Neuronal stem cell (in vitro differentiated cells): Measurements from ENCODE around the gene KIF26B.

Experiments
- DNase-seq: peaks from one replicate; pipeline ENCODE4 v3.0.0-alpha.2; 2013; ENCODE audit warnings: low spot score
- H2AFZ ChIP-seq: one replicate; pipeline ENCODE4 v1.6.1; 2013; ENCODE audit warnings: mild to moderate bottlenecking, low read length, inconsistent platforms
- H2AK5ac ChIP-seq: 2 replicates; pipeline ENCODE4 v1.6.1; 2013; ENCODE audit warnings: low read depth, mild to moderate bottlenecking, inconsistent platforms, low read length, moderate library complexity, mixed read lengths
- H2BK120ac ChIP-seq: 2 replicates; pipeline ENCODE4 v1.6.1; 2013; ENCODE audit warnings: low read depth, mild to moderate bottlenecking, inconsistent platforms, low read length, moderate library complexity, mixed read lengths
- H2BK12ac ChIP-seq: one replicate; pipeline ENCODE4 v1.6.1; 2013; ENCODE audit warnings: low read length, inconsistent platforms
- H2BK15ac ChIP-seq: 2 replicates; pipeline ENCODE4 v1.6.1; 2013; ENCODE audit warnings: mild to moderate bottlenecking, low read length, inconsistent platforms, mixed read lengths
- H2BK5ac ChIP-seq: one replicate; pipeline ENCODE4 v1.6.1; 2013; ENCODE audit warnings: inconsistent platforms, mild to moderate bottlenecking, low read length, moderate library complexity
- H3K14ac ChIP-seq: one replicate; pipeline ENCODE4 v1.6.1; 2013; ENCODE audit warnings: low read length, inconsistent platforms
- H3K18ac ChIP-seq: 2 replicates; pipeline ENCODE4 v1.6.1; 2013; ENCODE audit warnings: low read length, inconsistent platforms
- H3K23ac ChIP-seq: 2 replicates; pipeline ENCODE4 v1.6.1; 2013; ENCODE audit warnings: low read depth, mild to moderate bottlenecking, mixed read lengths, low read length, inconsistent platforms; ENCODE audit not compliant: poor library complexity
- H3K27ac ChIP-seq: replicated peaks from 3 replicates; pipeline ENCODE4 v1.5.1; 2013; ENCODE audit warnings: low read length, inconsistent platforms
- H3K27me3 ChIP-seq, 3 experiments: 2 replicates each; pipeline ENCODE4 v1.6.1; 2013; ENCODE audit warnings: low read length in 3 of 3, mild to moderate bottlenecking in 2 of 3, inconsistent platforms in 1 of 3, low read depth in 1 of 3, mixed read lengths in 1 of 3, moderate library complexity in 1 of 3; ENCODE audit not compliant: control insufficient read depth in 3 of 3, insufficient read depth in 3 of 3
- H3K36me3 ChIP-seq, 2 donors: replicated peaks in 1 of 2; 2 replicates each; pipeline ENCODE4 v1.6.1; 2013; ENCODE audit warnings: low read length in 2 of 2; ENCODE audit not compliant: control insufficient read depth in 2 of 2, insufficient read depth in 2 of 2
- H3K4ac ChIP-seq: 2 replicates; pipeline ENCODE4 v1.6.1; 2013; ENCODE audit warnings: inconsistent platforms, mild to moderate bottlenecking, low read length, moderate library complexity
- H3K4me1 ChIP-seq, 2 donors: 1 replicate in 1 of 2; 2 replicates in 1 of 2; pipeline ENCODE4 v1.6.1; 2013; ENCODE audit warnings: low read length in 2 of 2, low read depth in 1 of 2; ENCODE audit not compliant: control insufficient read depth in 2 of 2, insufficient read depth in 1 of 2
- H3K4me2 ChIP-seq: one replicate; pipeline ENCODE4 v1.6.1; 2013; ENCODE audit warnings: mild to moderate bottlenecking, low read length, inconsistent platforms; ENCODE audit not compliant: insufficient read depth, poor library complexity, severe bottlenecking
- H3K4me3 ChIP-seq, 2 donors: 2 replicates each; pipeline ENCODE4 v1.5.1; 2013; ENCODE audit warnings: low read length in 2 of 2, mild to moderate bottlenecking in 2 of 2, inconsistent platforms in 1 of 2, moderate library complexity in 1 of 2
- H3K79me1 ChIP-seq: one replicate; pipeline ENCODE4 v1.6.1; 2013; ENCODE audit warnings: low read depth, mild to moderate bottlenecking, inconsistent platforms, low read length, moderate library complexity
- H3K9ac ChIP-seq: one replicate; pipeline ENCODE4 v1.6.1; 2013; ENCODE audit warnings: mild to moderate bottlenecking, low read depth, low read length, inconsistent platforms; ENCODE audit not compliant: poor library complexity
- H3K9me3 ChIP-seq, 2 donors: replicated peaks in 1 of 2; 2 replicates each; pipeline versions ENCODE3 to v1.6.1; 2013; ENCODE audit warnings: low read length in 2 of 2, mild to moderate bottlenecking in 2 of 2, inconsistent platforms in 1 of 2, low read depth in 1 of 2, mixed read lengths in 1 of 2, moderate library complexity in 1 of 2; ENCODE audit not compliant: control insufficient read depth in 2 of 2, insufficient read depth in 1 of 2
- H4K8ac ChIP-seq: one replicate; pipeline ENCODE4 v1.6.1; 2013; ENCODE audit warnings: low read depth, mild to moderate bottlenecking, inconsistent platforms, low read length, moderate library complexity
- H4K91ac ChIP-seq: one replicate; pipeline ENCODE4 v1.6.1; 2013; ENCODE audit warnings: low read length, low read depth, mild to moderate bottlenecking, inconsistent platforms; ENCODE audit not compliant: poor library complexity
- WGBS, 2 donors: extraction: QIAGEN DNeasy Blood & Tissue Kit; methylation state at CpG; one replicate each; pipeline ENCODE4 v1.1.7; 2013; ENCODE audit warnings: missing lambda C conversion rate in 2 of 2, mixed read lengths in 1 of 2; ENCODE audit not compliant: insufficient read length in 2 of 2, insufficient replicate concordance in 1 of 2; ENCODE audit errors: extremely low coverage in 2 of 2; 5-methylcytosine and 5-hydroxymethylcytosine counted together

Gene KIF26B

DNA sequence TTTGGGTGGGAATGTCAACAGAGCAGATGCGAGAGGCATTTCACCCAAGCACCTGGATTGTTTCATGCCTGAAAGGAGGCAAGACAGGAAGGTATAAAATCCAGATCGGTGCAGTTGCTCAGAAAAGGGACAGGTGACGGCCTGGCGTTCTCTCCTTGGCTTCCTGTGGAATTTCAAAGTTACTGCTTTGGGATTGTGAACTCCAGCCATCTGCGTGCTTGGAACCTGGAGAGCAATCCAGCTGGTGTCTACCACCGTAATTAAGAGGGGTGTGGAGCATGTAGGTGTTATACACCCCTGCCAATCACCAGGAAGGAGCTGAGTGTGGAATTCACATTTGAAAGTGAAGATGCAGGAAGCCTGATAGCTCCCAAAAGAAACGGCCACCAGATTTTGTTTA is 286.1 kb downstream of the KIF26B start:
- Histone ChIP-seq H3K27ac (no peak overlapping the region), H2AK5ac (no peak overlapping the region), H2BK12ac (no peak overlapping the region), H2BK5ac (no peak overlapping the region), H3K18ac (no peak overlapping the region), H3K36me3 (no peaks in the 10 kb centered on the region), H3K14ac (no peak overlapping the region), H3K4me1 (peaks cover 0 to 2% of the 10 kb centered on the region in 2 donors), H3K4me2 (no peak overlapping the region), H3K4me3 (no peak overlapping the region), H3K23ac (no peak overlapping the region), H2BK15ac (no peak overlapping the region), H3K79me1 (no peaks in the 10 kb centered on the region), H3K27me3 (no peaks in the 10 kb centered on the region), H2AFZ (no peak overlapping the region), H4K8ac (no peak overlapping the region), H3K9me3 (peaks cover 2 to 5% of the 10 kb centered on the region in 2 donors), H4K91ac (no peak overlapping the region), H3K4ac (no peak overlapping the region), H2BK120ac (no peak overlapping the region), H3K9ac (no peak overlapping the region)
- no CpG with 5 or more reads among the region's 7 CpGs for WGBS, 2 donors
- DNase-seq, result no peak

DNA sequence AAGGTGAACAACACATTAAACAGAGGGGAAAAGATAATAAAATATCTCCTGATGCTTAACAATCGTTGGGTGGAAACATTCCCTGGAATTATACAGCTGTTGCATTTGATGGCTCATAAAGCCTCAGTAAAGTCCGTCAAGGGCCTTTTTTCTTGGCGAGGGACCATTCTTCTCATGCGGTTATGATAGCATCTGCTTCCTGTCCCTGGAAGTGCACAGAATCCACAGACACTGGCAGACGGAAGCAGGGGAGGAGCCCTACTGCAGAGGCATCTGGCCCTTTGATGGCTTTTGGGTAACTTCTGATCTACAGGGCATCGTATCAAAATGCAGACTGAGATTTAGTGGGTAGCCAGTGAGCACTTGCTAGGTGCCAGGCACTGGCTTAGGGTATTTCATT is 286.9 kb downstream of the KIF26B start:
- H3K9ac ChIP-seq, result no peak overlapping the region
- no peak overlapping the region for H3K4me2 ChIP-seq
- H2AK5ac ChIP-seq, result no peak overlapping the region
- H4K8ac ChIP-seq, result no peak overlapping the region
- H3K27me3 ChIP-seq, result no peaks in the 10 kb centered on the region
- no CpG with 5 or more reads among the region's 6 CpGs for WGBS, 2 donors
- H3K4me1 ChIP-seq, result peaks cover 0 to 2% of the 10 kb centered on the region in 2 donors
- H2AFZ ChIP-seq, result no peak overlapping the region
- H2BK120ac ChIP-seq, result no peak overlapping the region
- H3K4ac ChIP-seq, result no peak overlapping the region
- H3K36me3 ChIP-seq, result no peaks in the 10 kb centered on the region
- no peaks in the 10 kb centered on the region for H3K79me1 ChIP-seq
- H3K9me3 ChIP-seq, result peaks cover 2 to 10% of the 10 kb centered on the region in 2 donors
- H2BK12ac ChIP-seq, result no peak overlapping the region
- no peak overlapping the region for H3K23ac ChIP-seq
- peak overlapping the region; percentile 72 for H3K18ac ChIP-seq
- no peak overlapping the region for H3K27ac ChIP-seq
- no peak overlapping the region for H3K14ac ChIP-seq
- H2BK5ac ChIP-seq, result no peak overlapping the region
- H2BK15ac ChIP-seq, result no peak overlapping the region
- H3K4me3 ChIP-seq, result no peak overlapping the region
- H4K91ac ChIP-seq, result no peak overlapping the region
- no peak for DNase-seq

DNA sequence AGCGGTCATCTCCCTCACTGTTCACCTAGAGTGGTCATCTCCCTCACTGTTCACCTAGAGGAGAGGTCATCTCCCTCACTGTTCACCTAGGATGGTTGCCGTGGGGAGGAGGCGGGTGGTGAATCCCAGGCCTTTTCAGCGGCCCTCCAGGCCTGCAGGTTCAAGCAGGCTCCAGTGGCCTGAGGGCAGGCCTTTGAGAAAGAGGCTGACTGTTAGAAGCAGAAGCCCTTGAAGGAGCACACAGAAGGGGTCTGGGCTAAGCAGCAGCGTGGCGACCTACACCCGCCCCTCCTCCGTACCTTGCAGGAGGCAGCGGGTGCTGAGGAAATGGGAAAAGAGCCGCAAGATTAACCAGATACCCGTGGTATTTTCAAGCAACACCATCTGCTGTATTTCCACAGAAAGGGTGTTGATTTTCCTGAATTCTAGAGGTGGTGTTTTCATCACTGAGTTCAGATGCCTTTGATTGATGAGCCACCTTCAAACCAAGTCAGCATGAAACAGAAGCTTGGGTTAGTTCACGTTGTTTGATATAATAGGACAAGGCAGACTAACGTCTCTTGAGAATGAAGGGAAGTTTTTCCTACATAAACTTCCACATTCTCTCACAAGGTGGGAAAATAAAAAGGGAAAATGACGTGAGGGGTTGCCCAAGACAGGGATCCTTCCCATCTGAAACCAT is 289.5 kb downstream of the KIF26B start:
- H3K79me1 ChIP-seq, result no peaks in the 10 kb centered on the region
- no peaks in the 10 kb centered on the region for H3K36me3 ChIP-seq
- H4K8ac ChIP-seq, result no peak overlapping the region
- WGBS, 2 donors, result no CpG with 5 or more reads among the region's 14 CpGs
- no peak overlapping the region for H3K27ac ChIP-seq
- H2BK120ac ChIP-seq, result no peak overlapping the region
- H3K9me3 ChIP-seq, result peaks cover 2 to 12% of the 10 kb centered on the region in 2 donors
- no peak for DNase-seq
- no peak overlapping the region for H3K4me3 ChIP-seq
- H3K14ac ChIP-seq, result no peak overlapping the region
- H2BK5ac ChIP-seq, result no peak overlapping the region
- H3K27me3 ChIP-seq, result no peaks in the 10 kb centered on the region
- H3K4me2 ChIP-seq, result no peak overlapping the region
- H2BK12ac ChIP-seq, result no peak overlapping the region
- H3K18ac ChIP-seq, result no peak overlapping the region
- no peak overlapping the region for H3K23ac ChIP-seq
- no peak overlapping the region for H2AK5ac ChIP-seq
- H3K4ac ChIP-seq, result no peak overlapping the region
- H2AFZ ChIP-seq, result no peak overlapping the region
- H2BK15ac ChIP-seq, result no peak overlapping the region
- H3K4me1 ChIP-seq, result peaks cover 0 to 3% of the 10 kb centered on the region in 2 donors
- H4K91ac ChIP-seq, result no peak overlapping the region
- no peak overlapping the region for H3K9ac ChIP-seq

DNA sequence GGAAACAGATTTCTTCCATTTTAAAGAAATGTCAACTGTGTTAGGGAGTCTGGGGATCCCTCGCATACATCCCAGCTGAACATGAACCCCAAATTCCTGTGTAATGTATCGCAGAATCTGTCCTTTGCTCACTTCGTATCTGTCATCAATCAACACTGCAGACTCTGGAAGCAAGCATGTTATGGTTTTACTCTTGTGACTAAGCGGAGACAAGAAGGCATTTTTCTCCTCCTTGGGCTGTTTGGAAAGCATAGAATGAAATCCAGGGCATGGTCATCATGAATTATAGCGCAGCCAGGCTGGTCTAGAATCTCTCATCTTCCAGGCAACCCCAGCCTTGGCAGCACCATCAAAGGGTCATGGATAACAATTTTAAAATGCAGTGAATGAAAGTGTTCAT is 290.2 kb downstream of the KIF26B start:
- H3K4ac ChIP-seq, result no peak overlapping the region
- no peak overlapping the region for H3K23ac ChIP-seq
- H3K4me1 ChIP-seq, result peaks cover 0 to 6% of the 10 kb centered on the region in 2 donors
- WGBS, 2 donors, result no CpG with 5 or more reads among the region's 5 CpGs
- no peak overlapping the region for H3K14ac ChIP-seq
- no peak overlapping the region for H2BK5ac ChIP-seq
- no peak overlapping the region for H3K27ac ChIP-seq
- no peak overlapping the region for H3K4me3 ChIP-seq
- H3K18ac ChIP-seq, result no peak overlapping the region
- no peak overlapping the region for H3K9ac ChIP-seq
- H4K91ac ChIP-seq, result no peak overlapping the region
- peaks cover 2 to 12% of the 10 kb centered on the region in 2 donors for H3K9me3 ChIP-seq
- no peaks in the 10 kb centered on the region for H3K27me3 ChIP-seq
- H2AFZ ChIP-seq, result no peak overlapping the region
- H4K8ac ChIP-seq, result no peak overlapping the region
- no peak for DNase-seq
- no peak overlapping the region for H2BK120ac ChIP-seq
- H3K36me3 ChIP-seq, result no peaks in the 10 kb centered on the region
- H2BK15ac ChIP-seq, result no peak overlapping the region
- H3K79me1 ChIP-seq, result no peaks in the 10 kb centered on the region
- no peak overlapping the region for H2AK5ac ChIP-seq
- no peak overlapping the region for H2BK12ac ChIP-seq
- H3K4me2 ChIP-seq, result no peak overlapping the region
